Stimulated activated CD8-positive, alpha-beta memory T cell treated with anti-CD3 and anti-CD28 coated beads, Interleukin-15, amount 100 ng/mL, for 4 hours (primary cell): Measurements from ENCODE around the gene IHH.

Experiments
- DNase-seq, 2 donors: peaks; one replicate each; pipeline ENCODE4 v3.0.0-alpha.2; 2020; ENCODE audit warnings: low read depth in 2 of 2

The IHH gene

DNA sequence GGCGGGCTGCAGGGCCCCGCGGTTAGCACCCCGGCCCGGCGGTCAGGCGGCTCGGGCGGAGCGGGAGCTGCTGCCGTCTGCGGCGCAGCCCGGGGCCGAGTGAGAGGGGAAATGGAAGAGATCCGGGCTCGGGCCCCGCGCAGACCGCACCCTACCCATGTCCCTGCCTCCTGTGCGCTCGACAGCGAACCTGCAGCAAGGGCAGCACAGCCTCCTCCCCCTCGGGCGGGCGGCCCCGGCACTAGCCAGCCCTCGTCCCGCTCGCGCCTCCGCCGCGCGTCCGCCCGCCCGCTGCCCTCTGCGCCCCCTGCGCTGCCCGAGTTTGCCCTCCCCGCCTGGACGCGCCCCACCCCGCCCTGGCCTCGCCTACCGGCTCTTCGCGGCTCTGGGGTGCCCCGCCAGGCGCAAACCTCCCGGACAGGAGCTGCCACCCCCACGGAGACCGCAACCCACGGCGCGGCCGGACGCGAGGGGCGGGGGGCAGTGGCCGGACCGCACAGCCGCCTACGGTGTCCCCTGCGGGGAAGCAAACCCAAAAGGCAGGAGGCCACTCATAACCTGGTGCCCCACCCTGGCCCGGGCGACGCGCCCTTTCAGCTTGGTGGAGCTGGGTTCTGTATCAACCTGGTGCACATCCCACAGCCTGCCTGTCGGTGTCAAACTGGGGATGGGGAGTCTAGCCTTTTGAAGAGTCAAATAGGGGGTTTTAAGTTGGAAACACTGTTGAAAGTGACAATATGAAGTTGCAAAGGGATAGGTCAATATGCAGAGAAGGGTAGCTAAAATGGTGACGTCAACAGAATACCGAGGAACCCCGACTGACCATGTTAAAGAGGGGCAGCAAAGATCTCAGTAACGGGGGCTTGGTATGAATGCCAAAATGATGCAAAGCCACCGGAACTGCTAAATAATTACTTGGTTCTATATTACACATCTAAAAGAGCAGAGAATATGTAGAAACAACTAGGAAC, at the start of gene IHH:
Gene IHH, minus strand, starts transcription at position 101 of the 971 bp plus-strand sequence. CDS start 454 bp downstream, outside the sequence.
- no peak for DNase-seq

DNA sequence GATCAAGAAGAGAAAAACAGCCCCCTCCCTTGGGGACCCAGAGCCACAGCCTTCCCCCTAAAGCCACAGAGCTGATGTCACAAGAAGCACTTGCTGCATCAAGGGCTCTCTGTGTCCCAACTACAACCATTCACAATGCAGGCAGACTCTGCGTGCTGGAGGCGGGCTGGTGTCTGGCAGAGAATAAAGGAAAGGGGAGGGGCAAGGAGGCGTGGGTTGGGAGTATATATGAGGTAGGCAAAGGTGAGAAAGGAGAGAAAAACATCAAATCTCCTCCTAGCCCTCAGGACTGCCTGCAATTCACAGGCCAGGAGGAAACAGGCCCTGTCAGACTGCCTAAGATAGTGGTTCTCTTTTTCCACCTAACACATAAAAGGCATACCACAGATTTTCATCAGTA, 48.8 kb upstream of the IHH start:
- peak; percentile 19 for DNase-seq

DNA sequence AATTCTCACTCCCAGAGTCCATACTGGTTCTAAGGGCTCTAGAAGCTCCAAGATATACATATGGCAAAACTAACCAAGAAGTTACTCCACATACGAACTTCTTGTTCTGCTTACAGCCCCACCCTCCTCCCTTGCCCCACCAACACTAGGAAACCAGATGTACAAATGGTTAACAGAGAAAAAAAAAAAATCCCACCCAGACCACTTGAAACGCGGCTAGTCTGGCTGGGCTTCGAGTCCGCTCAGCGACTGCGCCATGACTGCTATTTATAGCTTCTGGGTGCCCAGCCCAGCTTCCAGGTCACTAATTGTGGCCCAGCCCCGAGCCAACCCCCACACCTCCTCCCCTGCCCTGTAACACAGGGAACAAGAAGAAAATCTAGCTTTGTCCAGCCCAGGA, 47.0 kb upstream of the IHH start:
- no peak for DNase-seq

DNA sequence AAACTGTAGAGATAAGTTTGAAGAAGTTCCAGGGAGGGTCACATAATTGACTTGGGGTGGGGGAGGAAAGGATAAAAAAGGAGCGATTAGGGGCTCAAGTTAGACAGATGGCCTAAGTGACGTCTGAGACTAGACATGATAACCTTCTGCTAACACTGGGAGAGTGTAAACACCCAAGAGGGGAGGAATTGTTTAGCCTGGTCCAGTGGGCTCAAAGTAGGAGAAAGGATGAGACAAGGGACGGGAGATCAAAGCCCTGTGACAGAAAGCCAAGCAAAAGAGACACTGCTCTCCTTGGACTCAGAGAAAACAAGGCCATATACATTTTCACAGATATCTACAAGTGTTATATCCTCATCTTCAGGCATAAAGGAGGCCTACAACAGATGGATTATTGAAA, 45.5 kb upstream of the IHH start:
- no peak for DNase-seq

DNA sequence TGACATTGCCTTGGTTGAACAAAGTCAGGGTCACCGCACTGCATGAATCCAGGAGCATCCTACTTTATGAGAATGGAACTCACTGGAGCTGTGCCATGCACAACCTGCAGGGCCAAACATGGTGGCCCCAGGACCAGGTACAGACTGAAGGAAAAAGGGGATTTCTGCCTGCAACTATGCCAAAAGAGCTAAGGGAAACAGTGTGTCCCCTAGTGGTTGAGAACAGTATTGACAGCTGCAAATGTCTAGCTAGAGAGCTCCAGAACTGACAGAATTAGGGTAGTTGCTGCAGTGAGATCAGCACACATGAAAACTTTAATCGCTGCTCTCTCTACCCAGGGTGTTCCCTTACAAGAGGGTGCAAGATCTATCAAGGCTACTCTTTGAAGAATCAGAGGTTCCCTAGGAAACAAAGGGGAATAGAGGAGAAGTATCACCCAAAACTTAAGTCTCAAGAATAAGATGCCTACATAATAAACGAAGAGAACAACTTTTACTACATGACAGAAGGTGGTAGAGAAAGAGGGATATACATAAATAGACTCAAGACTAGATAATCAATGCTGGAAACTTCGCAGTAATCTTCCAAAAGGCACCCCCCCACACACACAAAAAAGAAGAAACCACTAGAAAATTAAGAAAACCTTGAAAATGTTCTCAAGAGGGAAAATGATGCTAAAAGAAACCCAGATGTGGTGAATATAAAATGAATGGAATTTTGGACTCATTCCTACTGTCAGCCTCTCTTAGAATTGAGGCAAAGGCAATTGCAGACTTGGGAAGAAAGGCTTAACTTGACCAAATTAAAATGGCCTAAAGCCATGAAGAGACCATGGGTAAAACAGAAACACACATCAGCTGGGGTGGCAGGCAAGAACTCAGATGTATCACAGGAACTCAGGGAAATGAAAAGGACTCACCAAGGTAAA, 43.6 kb upstream of the IHH start:
- no peak for DNase-seq

DNA sequence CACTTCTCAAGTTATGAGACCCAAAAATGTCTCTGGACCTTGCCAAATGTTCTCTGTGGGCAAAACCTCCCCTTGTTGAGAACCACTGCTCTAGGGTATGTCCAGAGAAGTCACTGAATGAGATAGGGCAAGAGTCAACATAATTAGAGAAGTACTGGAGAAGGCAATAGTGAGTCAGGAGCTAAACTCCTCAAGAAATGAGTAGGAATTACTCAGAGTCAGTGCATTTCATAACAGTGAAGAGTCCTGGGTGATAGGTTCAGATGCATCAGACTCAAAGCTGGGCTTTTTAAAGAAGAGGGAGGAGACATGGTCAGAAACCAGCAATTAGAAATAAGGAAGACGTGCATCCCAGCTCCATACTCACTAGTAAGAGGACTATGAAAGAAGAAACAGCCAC, 38.6 kb upstream of the IHH start:
- no peak for DNase-seq

DNA sequence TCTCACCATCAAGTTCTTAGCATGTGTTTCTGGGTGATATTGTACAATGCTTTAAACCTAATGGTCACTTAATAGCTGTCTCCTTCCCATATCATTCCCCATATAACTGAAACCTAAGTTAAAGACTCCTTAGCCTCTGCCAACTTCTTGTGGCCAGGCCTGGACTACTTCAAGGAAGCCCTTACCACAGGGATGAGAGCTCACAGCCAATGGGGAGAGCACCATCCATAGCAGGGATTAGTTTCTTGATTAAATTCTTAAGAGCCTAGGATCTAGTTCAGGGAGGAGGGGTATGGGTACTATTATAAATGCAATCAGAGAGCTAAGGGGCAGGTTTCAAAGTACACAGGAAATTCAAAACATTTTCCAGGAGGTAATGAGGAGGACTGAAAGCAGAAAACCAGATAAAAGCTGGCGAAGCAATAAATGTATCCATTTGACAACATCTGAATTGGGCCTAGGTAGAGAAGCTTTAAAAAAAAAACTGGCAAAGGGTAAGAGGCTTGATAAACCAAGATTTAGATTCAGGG, 34.8 kb upstream of the IHH start:
- DNase-seq, result no peak

DNA sequence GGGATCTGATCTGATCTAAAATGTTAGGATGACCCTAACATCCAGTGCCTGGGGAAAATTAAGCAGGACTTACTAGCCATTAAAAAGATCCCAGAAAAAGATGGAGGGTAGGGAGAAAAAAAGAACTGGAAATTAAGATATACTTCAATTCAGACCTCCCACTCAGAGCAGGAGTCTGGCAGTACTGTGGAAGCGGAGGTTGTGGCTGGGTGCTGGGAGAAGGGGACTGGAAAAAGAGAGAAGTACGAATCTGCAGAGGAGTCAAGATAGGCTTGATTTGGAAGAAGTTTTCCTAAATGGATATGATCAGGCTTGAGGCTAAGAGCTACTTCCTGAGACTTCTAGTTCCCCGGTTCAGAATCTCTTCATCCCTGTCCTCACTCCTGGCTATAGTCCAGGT, 33.5 kb upstream of the IHH start:
- no peak for DNase-seq

DNA sequence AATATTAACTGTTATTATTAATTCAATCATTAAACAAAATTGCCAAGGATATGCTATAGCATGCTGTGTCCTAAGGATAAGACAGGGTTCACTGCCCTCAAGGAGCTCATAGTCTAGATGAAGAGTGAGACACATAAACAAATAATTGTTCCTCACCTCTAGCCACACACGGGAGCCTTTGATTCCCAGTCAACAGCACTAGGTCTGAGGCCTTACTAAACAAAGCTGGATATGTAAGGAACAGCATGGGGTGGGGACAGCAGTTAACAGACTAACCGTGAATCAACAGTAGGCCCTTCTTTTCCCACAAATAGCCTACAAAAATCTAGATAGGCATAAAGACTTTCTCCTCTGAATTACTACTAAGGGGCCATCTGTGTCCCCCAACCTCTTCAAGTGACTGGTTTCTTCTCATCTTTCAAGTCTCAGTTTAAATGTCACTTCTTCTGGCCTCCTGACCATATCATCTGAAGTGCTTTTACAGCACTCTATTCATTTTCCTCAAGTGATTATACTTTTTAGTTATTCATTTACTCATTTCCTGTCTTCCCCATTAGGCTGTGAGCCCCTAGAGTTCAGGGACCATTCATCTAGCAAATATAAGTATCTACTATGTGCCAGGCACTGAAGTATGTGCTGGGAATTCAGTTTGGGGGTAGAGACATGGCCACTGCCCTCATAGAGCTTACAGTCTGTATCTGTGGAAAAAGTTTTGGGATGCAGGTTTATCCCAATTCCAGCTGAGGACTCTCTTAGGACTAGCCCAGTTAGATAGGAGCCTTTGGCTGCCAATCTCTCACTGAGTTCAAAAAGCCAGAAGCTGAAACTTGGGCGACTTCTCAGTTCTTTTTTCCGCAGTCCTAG, 29.9 kb upstream of the IHH start:
- DNase-seq, result no peak

DNA sequence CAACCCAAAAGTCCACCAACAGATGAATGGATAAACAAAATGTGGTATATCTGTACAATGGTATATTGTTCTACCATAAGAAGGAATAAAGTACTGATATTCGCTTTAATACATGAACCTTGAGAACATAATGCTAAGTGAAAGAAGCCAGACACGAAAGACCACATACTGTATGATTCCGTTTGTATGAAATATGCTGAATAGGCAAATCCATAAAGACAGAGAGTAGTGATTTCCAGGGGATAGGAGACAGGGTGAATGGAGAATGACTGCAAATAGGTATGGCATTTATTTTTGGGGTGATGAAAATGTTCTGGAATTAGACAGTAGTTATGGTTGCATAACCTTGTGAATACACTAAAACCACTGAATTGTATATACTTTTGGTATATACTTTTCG, 28.6 kb upstream of the IHH start:
- DNase-seq, result no peak

DNA sequence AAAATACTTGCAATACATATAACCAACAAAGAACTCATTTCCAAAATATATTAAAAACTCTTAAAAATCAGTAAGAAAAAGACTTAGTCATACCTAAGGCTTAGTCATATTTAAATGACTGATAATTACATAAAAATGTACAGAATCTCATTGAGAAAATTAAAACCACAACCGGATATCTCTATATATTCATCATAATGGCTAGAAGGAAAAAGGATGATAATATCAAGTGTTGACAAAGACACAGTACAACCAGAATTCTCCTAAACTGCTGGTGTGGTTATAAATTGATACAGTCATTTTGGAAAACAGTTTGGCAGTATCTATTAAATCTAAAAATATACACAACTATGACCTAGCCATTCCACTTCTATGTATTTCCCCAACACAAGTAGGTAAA, 27.1 kb upstream of the IHH start:
- no peak for DNase-seq

DNA sequence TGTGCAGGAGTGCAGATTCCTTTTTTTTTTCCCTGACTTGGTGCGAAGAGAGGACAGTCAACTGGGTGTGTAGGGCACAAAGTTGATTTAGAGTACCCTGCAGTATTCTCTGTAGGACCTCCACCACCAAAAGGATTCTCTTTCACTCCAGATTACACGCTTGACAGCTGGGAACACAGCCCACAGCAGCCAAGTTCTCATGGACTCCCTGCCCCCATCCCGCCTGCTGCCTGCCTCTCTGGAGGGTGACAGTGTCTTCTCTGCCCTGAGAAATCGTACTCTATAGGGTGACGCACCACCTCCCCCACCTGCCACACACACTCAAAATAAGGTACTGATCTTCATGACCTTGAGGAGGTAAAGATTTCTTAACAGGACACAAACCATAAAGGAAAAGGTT, 26.6 kb upstream of the IHH start:
- DNase-seq, result no peak

DNA sequence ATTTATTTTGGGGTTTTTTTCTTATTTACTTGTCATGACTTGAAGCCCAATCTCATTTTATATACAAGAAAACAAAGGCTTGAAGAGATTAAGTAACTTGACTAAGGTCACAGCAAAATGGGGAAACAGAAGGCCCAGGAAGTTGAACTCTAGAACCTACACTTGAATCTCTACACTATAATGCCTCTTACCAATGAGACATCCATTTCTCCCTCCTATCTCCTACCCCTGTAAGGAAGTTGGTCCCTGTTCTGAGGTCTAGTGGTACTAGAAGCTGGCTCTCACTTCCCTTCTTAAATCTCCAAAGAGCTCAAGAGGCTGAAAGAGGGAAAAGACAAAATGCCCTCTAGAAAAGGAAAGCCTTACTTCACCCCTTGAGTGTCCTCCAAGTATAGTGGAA, 25.5 kb upstream of the IHH start:
- no peak for DNase-seq

DNA sequence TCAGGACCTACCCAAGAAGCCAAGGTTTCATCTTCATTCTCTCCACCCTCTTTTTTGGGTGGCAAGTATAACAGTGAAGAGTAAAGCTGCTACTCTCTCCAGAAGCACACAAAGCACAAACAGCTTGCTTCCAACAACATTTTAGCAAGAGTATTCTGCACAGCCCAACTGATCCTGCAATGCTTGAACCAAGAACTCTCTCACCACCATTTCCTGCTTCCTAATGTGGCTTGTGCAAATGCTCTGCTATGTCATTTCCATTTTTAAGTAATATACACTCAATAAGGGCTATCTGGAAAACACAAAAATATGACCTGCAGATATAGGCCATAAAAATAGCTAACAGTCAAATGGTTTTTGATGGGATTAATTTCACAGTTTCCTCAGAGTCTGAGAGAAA, 24.1 kb upstream of the IHH start:
- no peak for DNase-seq

DNA sequence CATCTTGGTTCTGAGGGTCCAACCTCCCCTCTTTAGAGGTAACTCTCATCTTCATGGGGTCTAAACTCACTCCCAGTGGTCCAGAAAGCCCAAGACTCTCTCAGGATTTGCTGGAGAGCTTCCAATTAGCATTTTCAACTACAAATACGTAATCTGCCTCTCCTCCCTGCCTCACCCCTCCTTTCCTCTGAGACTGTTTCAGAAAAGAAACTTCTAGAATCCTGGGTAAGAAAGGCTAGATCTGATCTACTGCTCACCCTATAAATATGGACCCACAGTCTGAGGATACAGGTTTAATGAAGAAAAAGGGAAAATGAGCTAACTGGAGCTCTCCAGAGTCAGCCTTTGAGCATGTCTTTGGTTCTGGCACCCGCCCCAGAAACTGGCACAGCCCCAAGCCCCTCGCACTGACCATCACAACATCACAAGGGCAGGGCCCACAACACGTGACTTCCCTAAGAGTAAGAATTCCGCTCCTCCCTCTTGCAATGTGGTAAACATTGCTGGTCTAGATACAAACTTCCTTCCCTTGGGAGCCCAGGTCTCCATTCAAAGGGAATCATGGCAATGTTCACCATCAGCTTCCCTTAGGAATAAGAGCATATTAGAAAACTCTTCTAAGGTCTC, 21.7 kb upstream of the IHH start:
- DNase-seq, result no peak

DNA sequence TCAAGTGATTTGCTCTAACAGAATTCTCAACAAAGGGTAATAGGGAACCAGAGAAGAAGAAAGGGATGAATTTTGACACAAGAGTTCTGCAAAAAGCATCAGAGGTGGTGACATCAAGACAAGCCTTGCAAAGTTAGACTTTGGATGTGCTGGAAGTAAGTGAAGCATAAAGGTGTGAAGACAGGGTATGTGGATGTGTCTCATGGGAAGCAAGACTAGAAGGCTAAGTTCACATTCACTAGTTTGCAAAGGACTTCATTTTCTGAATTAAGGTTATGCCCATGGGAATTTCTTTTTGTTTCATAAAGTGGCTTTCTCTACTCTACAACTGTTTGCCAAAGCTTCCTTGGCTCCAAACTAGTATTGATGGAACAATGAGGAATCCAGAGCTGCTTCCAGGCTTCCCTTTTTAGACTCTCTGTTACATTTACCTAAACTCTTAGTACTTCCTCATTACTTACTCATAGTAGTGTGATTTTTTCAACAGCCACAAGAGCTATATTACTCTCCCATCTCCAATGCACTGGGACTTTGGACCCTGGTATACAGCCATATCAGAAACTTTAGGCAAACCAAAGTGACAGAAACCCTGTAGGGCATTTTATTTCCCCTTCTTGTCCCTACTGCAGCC, 21.1 kb upstream of the IHH start:
- no peak for DNase-seq

DNA sequence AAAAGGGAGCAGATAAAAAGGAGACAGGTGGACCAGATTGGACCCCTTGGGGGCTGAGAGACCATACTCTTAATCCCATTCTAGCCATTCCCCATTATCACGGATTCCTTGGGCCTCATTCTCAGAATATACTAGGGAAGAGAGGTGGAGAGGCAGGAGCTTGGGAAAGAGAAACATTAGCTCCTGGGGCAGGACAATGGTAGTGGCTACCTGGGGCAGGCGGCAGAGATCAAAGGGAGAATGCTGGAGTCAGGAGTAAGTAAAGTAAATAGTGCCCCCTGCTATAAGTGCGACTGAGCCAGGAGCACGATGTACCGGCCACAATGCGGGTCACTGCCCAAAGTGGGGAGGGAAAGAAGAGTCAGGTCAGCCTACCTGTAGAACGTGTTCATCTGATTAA, 20.4 kb upstream of the IHH start:
- no peak for DNase-seq

DNA sequence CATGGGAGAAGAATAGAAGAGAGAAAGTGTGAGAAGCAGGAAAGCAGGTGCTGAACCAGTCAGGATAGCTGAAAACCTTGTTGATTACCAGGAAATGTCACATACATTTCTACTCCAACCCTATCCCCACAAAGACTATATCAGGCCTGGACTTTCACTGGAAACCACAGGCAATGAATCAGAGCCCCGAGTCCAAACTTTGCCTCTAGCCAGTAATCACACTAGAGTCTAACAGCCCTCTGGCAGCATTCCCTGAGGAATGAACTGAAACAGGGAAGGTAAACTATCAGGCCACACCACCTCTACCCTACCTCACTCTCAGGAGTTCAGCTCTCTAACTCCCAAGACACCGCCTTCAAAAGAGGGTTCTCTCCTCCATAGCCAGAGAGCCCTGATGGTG, 18.7 kb upstream of the IHH start:
- DNase-seq, result no peak

DNA sequence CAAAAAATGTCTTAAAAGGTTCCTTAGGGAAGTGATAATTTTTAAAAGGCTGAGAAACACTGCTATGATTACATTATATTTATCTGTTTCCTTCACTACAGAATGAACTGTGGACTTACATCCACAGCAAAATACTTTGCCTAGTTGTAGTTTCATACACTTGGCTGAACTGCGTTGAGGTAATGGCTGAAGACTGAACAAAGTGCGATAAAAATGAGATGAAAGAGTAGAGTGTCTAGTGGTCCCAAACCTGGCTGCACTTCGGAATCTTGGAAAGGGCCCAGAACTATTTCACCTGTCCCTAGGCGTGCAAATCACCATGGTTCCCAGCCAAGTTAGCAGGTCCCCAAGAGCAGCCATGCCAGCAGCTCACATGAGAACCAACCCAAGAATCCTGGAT, 18.2 kb upstream of the IHH start:
- no peak for DNase-seq

DNA sequence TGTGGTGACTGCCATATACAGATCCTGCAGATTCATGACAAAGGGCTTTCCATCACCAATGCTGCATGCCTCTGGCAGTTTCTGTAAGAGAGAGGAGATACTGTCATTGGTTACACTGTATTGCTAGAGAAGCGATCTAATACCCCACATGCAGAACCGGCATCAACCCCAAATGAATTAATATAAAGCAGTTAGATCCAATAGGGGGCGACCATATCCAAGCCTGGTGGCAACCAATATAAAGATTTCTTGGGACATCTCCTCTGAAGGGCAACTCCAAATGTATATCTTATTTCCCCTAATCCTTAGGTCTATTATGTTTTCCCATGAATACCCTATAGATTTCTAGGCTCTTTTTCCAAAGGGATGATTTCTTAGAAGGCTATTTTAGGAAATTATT, 17.4 kb upstream of the IHH start:
- DNase-seq, result no peak

DNA sequence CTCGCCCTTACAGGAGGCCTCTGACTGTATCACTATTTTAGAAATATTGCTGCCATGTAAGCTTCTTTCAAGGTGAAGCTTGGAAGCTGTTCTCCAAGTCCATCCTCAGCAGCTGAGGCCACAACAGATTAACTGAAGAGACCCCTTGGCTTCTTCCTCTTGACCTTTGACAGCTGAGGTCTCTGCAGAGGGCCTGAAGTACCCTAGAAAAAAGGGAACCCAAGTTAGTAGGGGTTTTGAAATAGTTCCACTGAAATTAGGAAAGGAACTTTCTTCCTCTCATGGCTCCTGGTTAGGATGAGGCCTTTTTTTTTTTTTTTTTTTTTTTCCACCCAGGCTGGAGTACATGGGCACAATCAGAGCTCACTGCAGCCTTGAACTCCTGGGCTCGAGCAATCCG, 15.5 kb upstream of the IHH start:
- no peak for DNase-seq
